GM12891 (cell line): ENCODE results near the gene TCEA2.

Experiments used
- PAX5 ChIP-seq: IDR thresholded peaks from 2 replicates; pipeline ENCODE4 v1.6.1; 2011; ENCODE audit warnings: low read length, moderate library complexity, mild to moderate bottlenecking; ENCODE audit not compliant: insufficient read depth, severe bottlenecking
- POLR2A ChIP-seq: IDR thresholded peaks from 2 replicates; pipeline ENCODE4 v1.6.1; 2011; ENCODE audit warnings: low read depth, low read length, control low read depth
- POLR2AphosphoS5 ChIP-seq: IDR thresholded peaks from 2 replicates; pipeline ENCODE4 v1.6.1; 2011; ENCODE audit warnings: low read depth, low read length, control low read depth
- TAF1 ChIP-seq: IDR thresholded peaks from 2 replicates; pipeline ENCODE4 v1.6.1; 2011; ENCODE audit warnings: low read depth, low read length, control low read depth

- TF ChIP-seq POLR2A (no peak), POLR2AphosphoS5 (no peak; the same call in 1 of the 2 replicates), PAX5 (no peak), TAF1 (no peak)
These were observed 40.2 kb upstream of the TCEA2 start for GRCh38 chr20:64022671-64023360.
